IMR-90 (cell line): ENCODE results near the gene CABP1. TPM values are rescaled to one million over a fixed set of nuclear protein-coding genes. Genes with fewer than 3 reads are reported as not detected.

Experiments
- ATAC-seq: fragments of 200-7000 bp; cut with Tn5 transposase; 2 replicates; pipeline ENCODE4 v1.9.1; 2020; ENCODE audit warnings: low read depth, mild to moderate bottlenecking, moderate library complexity
- BruUV-seq: library from RNA; stranded (reverse); fragments of 400-500 nt; replicated peaks from 2 replicates; lab custom pipeline; 2021; lab: Mats Ljungman, UMichigan
- CTCF ChIA-PET: fragments of 300-600 bp; formaldehyde crosslinking; extraction: SDS; loops from one replicate; lab custom pipeline; 2021; ENCODE audit warnings: antibody characterized with exemption; lab: Yijun Ruan, JAX
- POLR2A ChIA-PET: fragments of 300-600 bp; sonication (Branson Sonifier 250); formaldehyde crosslinking; loops from one replicate; lab custom pipeline; 2022; ENCODE audit warnings: antibody characterized with exemption; ENCODE audit not compliant: unreplicated experiment; lab: Charles Lee
- DNase-seq: peaks from one replicate; pipeline ENCODE4 v3.0.0; 2013
- H2AFZ ChIP-seq: replicated peaks from 2 replicates; pipeline ENCODE3; 2013; ENCODE audit warnings: low read length, mild to moderate bottlenecking; ENCODE audit not compliant: poor library complexity
- H2AK5ac ChIP-seq: 2 replicates; pipeline ENCODE4 v1.6.1; 2013; ENCODE audit warnings: low read depth, low read length, inconsistent platforms
- H2AK9ac ChIP-seq: replicated peaks from 2 replicates; pipeline ENCODE3; 2013; ENCODE audit warnings: mild to moderate bottlenecking, low read depth, low read length, moderate library complexity; ENCODE audit not compliant: poor library complexity
- H2BK120ac ChIP-seq: 2 replicates; pipeline ENCODE4 v1.6.1; 2013; ENCODE audit warnings: low read depth, low read length, inconsistent platforms
- H2BK15ac ChIP-seq: 3 replicates; pipeline ENCODE4 v1.6.1; 2013; ENCODE audit warnings: low read depth, low read length, inconsistent platforms
- H2BK20ac ChIP-seq: 2 replicates; pipeline ENCODE4 v1.6.1; 2013; ENCODE audit warnings: low read depth, mild to moderate bottlenecking, inconsistent platforms, low read length, moderate library complexity
- H2BK5ac ChIP-seq: 2 replicates; pipeline ENCODE4 v1.6.1; 2013; ENCODE audit warnings: mild to moderate bottlenecking, low read depth, low read length, inconsistent platforms; ENCODE audit not compliant: poor library complexity, severe bottlenecking
- H3K14ac ChIP-seq: replicated peaks from 2 replicates; pipeline ENCODE4 v1.6.1; 2013; ENCODE audit warnings: low read depth, low read length, inconsistent platforms
- H3K18ac ChIP-seq: 2 replicates; pipeline ENCODE4 v1.6.1; 2013; ENCODE audit warnings: low read depth, low read length, control low read depth
- H3K23ac ChIP-seq: 2 replicates; pipeline ENCODE4 v1.6.1; 2013; ENCODE audit warnings: low read depth, low read length, inconsistent platforms
- H3K27ac ChIP-seq: 2 replicates; pipeline ENCODE4 v1.5.1; 2013; ENCODE audit warnings: mild to moderate bottlenecking, control low read depth, low read length; ENCODE audit not compliant: insufficient read depth
- H3K27me3 ChIP-seq: 2 replicates; pipeline ENCODE4 v1.6.1; 2013; ENCODE audit warnings: low read length; ENCODE audit not compliant: control insufficient read depth, insufficient read depth
- H3K36me3 ChIP-seq: 2 replicates; pipeline ENCODE4 v1.6.1; 2013; ENCODE audit warnings: low read length, mixed read lengths; ENCODE audit not compliant: control insufficient read depth, insufficient read depth
- H3K4ac ChIP-seq: 2 replicates; pipeline ENCODE4 v1.6.1; 2013; ENCODE audit warnings: low read depth, low read length, inconsistent platforms
- H3K4me1 ChIP-seq: 2 replicates; pipeline ENCODE4 v1.6.1; 2013; ENCODE audit warnings: low read length, mixed read lengths; ENCODE audit not compliant: control insufficient read depth, insufficient read depth
- H3K4me2 ChIP-seq: 2 replicates; pipeline ENCODE4 v1.6.1; 2013; ENCODE audit warnings: low read depth, mild to moderate bottlenecking, control low read depth, low read length, moderate library complexity
- H3K4me3 ChIP-seq: 2 replicates; pipeline ENCODE4 v1.5.1; 2013; ENCODE audit warnings: low read depth, mild to moderate bottlenecking, control low read depth, low read length, moderate library complexity; ENCODE audit not compliant: insufficient read depth
- H3K56ac ChIP-seq: 2 replicates; pipeline ENCODE4 v1.6.1; 2013; ENCODE audit warnings: low read length, inconsistent platforms; ENCODE audit not compliant: insufficient read depth; ENCODE audit errors: extremely low read depth
- H3K79me1 ChIP-seq, 2 experiments: 2 replicates each; pipeline ENCODE4 v1.6.1; 2013; ENCODE audit warnings: low read length in 2 of 2, inconsistent platforms in 1 of 2, low read depth in 1 of 2
- H3K9ac ChIP-seq: 2 replicates; pipeline ENCODE4 v1.6.1; 2013; ENCODE audit warnings: low read depth, low read length, control low read depth
- H3K9me1 ChIP-seq: 2 replicates; pipeline ENCODE4 v1.6.1; 2013; ENCODE audit warnings: low read length, inconsistent platforms; ENCODE audit not compliant: insufficient read depth
- H3K9me3 ChIP-seq: 2 replicates; pipeline ENCODE4 v1.6.1; 2013; ENCODE audit warnings: low read length; ENCODE audit not compliant: control insufficient read depth, insufficient read depth
- H4K20me1 ChIP-seq: 2 replicates; pipeline ENCODE4 v1.6.1; 2013; ENCODE audit warnings: low read length, inconsistent platforms; ENCODE audit not compliant: insufficient read depth
- H4K5ac ChIP-seq: 2 replicates; pipeline ENCODE4 v1.6.1; 2013; ENCODE audit warnings: mild to moderate bottlenecking, low read depth, low read length, control low read depth
- H4K8ac ChIP-seq, 2 experiments: 2 replicates each; pipeline ENCODE4 v1.6.1; 2013; ENCODE audit warnings: low read depth in 2 of 2, low read length in 2 of 2, control low read depth in 1 of 2, inconsistent platforms in 1 of 2
- H4K91ac ChIP-seq: 2 replicates; pipeline ENCODE4 v1.6.1; 2013; ENCODE audit warnings: low read depth, low read length, inconsistent platforms; ENCODE audit not compliant: insufficient read depth
- BHLHE40 ChIP-seq: fragments of 150-350 bp; IDR thresholded peaks from 2 replicates; pipeline ENCODE4 v1.6.1; 2016; ENCODE audit warnings: mild to moderate bottlenecking, low read depth, low read length
- CEBPB ChIP-seq: IDR thresholded peaks from 2 replicates; pipeline ENCODE4 v1.6.1; 2012; ENCODE audit warnings: low read depth, low read length, improper control_type of control experiment
- CHD1 ChIP-seq: IDR thresholded peaks from 2 replicates; pipeline ENCODE4 v1.6.1; 2012; ENCODE audit warnings: low read depth, low read length, improper control_type of control experiment
- CTCF ChIP-seq: conservative IDR thresholded peaks from 2 replicates; pipeline ENCODE4 v1.5.1; 2012; ENCODE audit warnings: mild to moderate bottlenecking, low read depth, low read length, improper control_type of control experiment
- FOS ChIP-seq: fragments of 150-350 bp; IDR thresholded peaks from 2 replicates; pipeline ENCODE4 v1.6.1; 2016; ENCODE audit warnings: low read depth, low read length
- MAFK ChIP-seq: IDR thresholded peaks from 2 replicates; pipeline ENCODE4 v1.6.1; 2012; ENCODE audit warnings: low read depth, low read length, improper control_type of control experiment
- MAZ ChIP-seq: IDR thresholded peaks from 2 replicates; pipeline ENCODE4 v1.6.1; 2012; ENCODE audit warnings: low read depth, mild to moderate bottlenecking, low read length, improper control_type of control experiment, moderate library complexity, borderline replicate concordance
- MXI1 ChIP-seq: IDR thresholded peaks from 2 replicates; pipeline ENCODE4 v1.6.1; 2012; ENCODE audit warnings: low read depth, mild to moderate bottlenecking, low read length, moderate library complexity, borderline replicate concordance
- NFE2L2 ChIP-seq: fragments of 150-350 bp; IDR thresholded peaks from 2 replicates; pipeline ENCODE4 v1.6.1; 2016; ENCODE audit warnings: low read depth, mild to moderate bottlenecking, low read length
- POLR2A ChIP-seq: IDR thresholded peaks from 2 replicates; pipeline ENCODE4 v1.6.1; 2012; ENCODE audit warnings: mild to moderate bottlenecking, low read depth, low read length
- RAD21 ChIP-seq: IDR thresholded peaks from 2 replicates; pipeline ENCODE4 v1.6.1; 2012; ENCODE audit warnings: low read length, improper control_type of control experiment
- RCOR1 ChIP-seq: IDR thresholded peaks from 2 replicates; pipeline ENCODE4 v1.6.1; 2012; ENCODE audit warnings: mild to moderate bottlenecking, low read length, improper control_type of control experiment; ENCODE audit not compliant: insufficient replicate concordance
- RFX5 ChIP-seq: IDR thresholded peaks from 2 replicates; pipeline ENCODE4 v1.8.0; 2012; ENCODE audit warnings: low read depth, mild to moderate bottlenecking, low read length, moderate library complexity
- SMC3 ChIP-seq: fragments of 150-350 bp; IDR thresholded peaks from 2 replicates; pipeline ENCODE4 v1.6.1; 2016; ENCODE audit warnings: low read depth, mild to moderate bottlenecking, antibody characterized with exemption, low read length, moderate library complexity
- USF2 ChIP-seq: fragments of 150-350 bp; IDR thresholded peaks from 2 replicates; pipeline ENCODE4 v1.6.1; 2017; ENCODE audit warnings: mild to moderate bottlenecking, antibody characterized with exemption, low read length, low read depth
- WGBS, 2 experiments: methylation state at CpG; one replicate each; pipeline versions ENCODE4 v1.1.5 to v1.1.7; 2013; ENCODE audit warnings: missing lambda C conversion rate in 2 of 2; ENCODE audit not compliant: insufficient read length in 1 of 2; ENCODE audit errors: extremely low coverage in 2 of 2; 5-methylcytosine and 5-hydroxymethylcytosine counted together
- dilution Hi-C: fragments of 300-500 bp; cut with HindIII; formaldehyde crosslinking; loops from one replicate; pipeline ENCODE4 v1.14.3; 2018; ENCODE audit warnings: low sequenced_read_pairs; ENCODE audit not compliant: unreplicated experiment
- in situ Hi-C: fragments of 300-500 bp; cut with MboI; formaldehyde crosslinking; loops from 3 replicates; pipeline ENCODE4 v1.14.3; 2019; ENCODE audit warnings: low sequenced_read_pairs, inconsistent platforms, mixed read lengths
- intact Hi-C: fragments of 100-400 bp; cut with micrococcal nuclease; formaldehyde crosslinking; loops from 2 replicates; pipeline ENCODE4 v1.10.0; 2022
- polyA plus RNA-seq, 3 experiments: library from polyadenylated mRNA; depleted of rRNA; stranded (reverse); fragments of >200 nt; gene quantifications; 2 replicates each; pipeline ENCODE4 v1.2.3, GENCODE V29; 2012; ENCODE audit warnings: low replicate concordance in 1 of 3
- total RNA-seq: library from RNA; depleted of rRNA; stranded (reverse); fragments of >200 nt; gene quantifications from 2 replicates; pipeline ENCODE4 v1.2.3, GENCODE V29; 2012

The CABP1 gene
- total and polyA plus RNA-seq, 2 of the 4 experiments (the other 2 are of a cell fraction) = 0.54 to 1.1 TPM

GRCh38 chr12:120649442-120650232 is 9.2 kb downstream of the CABP1 start:
- ATAC-seq = no peak
- ChIA-PET POLR2A (interaction anchor here (0.6 to 0.7 kb wide), 2 partner anchors 66 to 68 kb away, joined by 3 read pairs; partner anchors contain the start of gene POP5), CTCF (interaction anchor here (0.5 to 2.5 kb wide), 20 partner anchors 10 to 586 kb away, joined by 3 to 11 read pairs (median 4); partner anchors contain the start of genes COX6A1, MLEC, POP5 and RPLP0)
- H3K27me3 ChIP-seq = peaks cover 54% of the 10 kb centered on the region
- DNase-seq = peak; percentile 5
- H3K36me3 ChIP-seq = no peaks in the 10 kb centered on the region
- H3K79me1 ChIP-seq = no peaks in the 10 kb centered on the region
- H3K9me3 ChIP-seq = no peaks in the 10 kb centered on the region
- H3K18ac ChIP-seq = no peak overlapping the region
- in situ Hi-C loops = no loop called here
- H2AK5ac ChIP-seq = no peak overlapping the region
- H2BK15ac ChIP-seq = no peak overlapping the region
- WGBS, 2 experiments = 4% methylated on average over 24 of the region's 33 CpGs; no CpG with 5 or more reads in 1 of the 2 experiments
- no peak overlapping the region for H3K4ac ChIP-seq
- no peak overlapping the region for H4K5ac ChIP-seq
- no peak overlapping the region for H2BK5ac ChIP-seq
- H3K4me3 ChIP-seq = peak overlapping the region; percentile 14; the same call in 1 of the 2 replicates
- no peak overlapping the region for H3K27ac ChIP-seq
- peak overlapping the region; percentile 97 for H2AFZ ChIP-seq
- no peak overlapping the region for H3K14ac ChIP-seq
- peak overlapping the region; percentile 29; the same call in 1 of the 2 replicates for H3K23ac ChIP-seq
- peaks cover 3% of the 10 kb centered on the region; the same call in 1 of the 2 replicates for H3K4me1 ChIP-seq
- H4K91ac ChIP-seq = no peak overlapping the region
- H3K9me1 ChIP-seq = no peaks in the 10 kb centered on the region
- H3K4me2 ChIP-seq = peak overlapping the region; percentile 35
- intact Hi-C loops = loop anchor here (1.0 to 2.0 kb wide), 4 partner anchors 66 to 461 kb away; no protein-coding TSS in a partner anchor
- H3K56ac ChIP-seq = no peak overlapping the region
- no peak overlapping the region for H4K8ac ChIP-seq
- no peak overlapping the region for H2BK20ac ChIP-seq
- BruUV-seq = no TSS peak
- dilution Hi-C loops = no loop called here
- H2BK120ac ChIP-seq = no peak overlapping the region
- H2AK9ac ChIP-seq = peak overlapping the region; percentile 79
- no peak overlapping the region for H3K9ac ChIP-seq
- no peaks in the 10 kb centered on the region for H4K20me1 ChIP-seq
- TF ChIP-seq CHD1 = no peak
- no peak for TF ChIP-seq POLR2A
- no peak for TF ChIP-seq RAD21
- TF ChIP-seq CTCF = no peak
- TF ChIP-seq MAFK = no peak
- no peak for TF ChIP-seq CEBPB
- no peak for TF ChIP-seq USF2
- TF ChIP-seq MAZ = no peak
- TF ChIP-seq RCOR1 = no peak
- no peak for TF ChIP-seq BHLHE40
- TF ChIP-seq MXI1 = no peak
- no peak for TF ChIP-seq FOS
- no peak for TF ChIP-seq NFE2L2
- no peak for TF ChIP-seq SMC3
- TF ChIP-seq RFX5 = no peak
